ENCODE measurements around the gene GHSR.
A peak's percentile ranks its signal among the peaks of the same experiment; 100 is the strongest.
"Not testable (repeated sequence)": the region's sequence is repeated elsewhere in the genome, so short reads cannot be mapped to it uniquely, and the experiment has no call there.

Gene GHSR

GRCh38 chr3:172447611-172448579, at the start of gene GHSR:
Gene GHSR (minus strand): TSS chr3:172448456. CDS start chr3:172448413, 43 bp downstream.
- Histone ChIP-seq H3K36me3 (ENCODE audit: control insufficient read depth, insufficient read depth, low read length, severe bottlenecking) (no peaks in the 10 kb centered on the region), H3K27me3 (replicated peaks; ENCODE audit: control insufficient read depth, insufficient read depth, low read length) (peaks cover 49% of the 10 kb centered on the region), H3K9me3 (ENCODE audit: control insufficient read depth, low read length) (peaks cover 4% of the 10 kb centered on the region), H3K4me3 (ENCODE audit: low read length) (no peak within 1 kb of the TSS), H3K9ac (ENCODE audit: low read length) (no peak within 1 kb of the TSS), H3K4me1 (ENCODE audit: control insufficient read depth, insufficient read depth, low read length) (no peaks in the 10 kb centered on the region)
- DNase-seq (ENCODE audit: low read depth): no peak

GRCh38 chr3:172490198-172490669, 42.0 kb upstream of the GHSR start:
- H3K4me1 ChIP-seq (ENCODE audit: control insufficient read depth, insufficient read depth, low read length); H3K36me3 ChIP-seq (ENCODE audit: control insufficient read depth, insufficient read depth, low read length, severe bottlenecking); H3K4me3 ChIP-seq (ENCODE audit: low read length); H3K9ac ChIP-seq (ENCODE audit: low read length); H3K27me3 ChIP-seq (replicated peaks; ENCODE audit: control insufficient read depth, insufficient read depth, low read length); H3K9me3 ChIP-seq (ENCODE audit: control insufficient read depth, low read length): not testable (repeated sequence)
- peak; percentile 92 for DNase-seq (ENCODE audit: low read depth)

DNA sequence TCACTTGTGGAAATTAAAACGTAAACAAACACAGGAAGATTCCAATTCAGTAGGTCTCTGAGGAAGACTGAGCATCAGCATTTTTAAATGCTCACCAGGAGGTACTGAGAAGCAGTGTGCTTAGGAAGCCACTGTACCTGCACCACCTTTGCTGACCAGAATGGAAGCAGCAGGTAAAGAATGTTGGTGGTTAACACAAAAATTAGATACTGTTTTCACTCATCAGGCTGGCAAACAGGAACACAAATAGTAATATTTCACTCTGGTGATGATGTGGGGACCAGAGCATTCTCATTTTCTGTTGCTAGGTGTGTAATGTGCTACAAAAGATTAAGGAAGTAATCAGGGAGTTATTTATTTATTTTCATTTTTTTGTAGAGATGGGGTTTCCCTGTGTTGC, 29.9 kb upstream of the GHSR start:
- Histone ChIP-seq H3K4me1 (ENCODE audit: control insufficient read depth, insufficient read depth, low read length) (no peaks in the 10 kb centered on the region), H3K9ac (ENCODE audit: low read length) (no peak overlapping the region), H3K36me3 (ENCODE audit: control insufficient read depth, insufficient read depth, low read length, severe bottlenecking) (no peaks in the 10 kb centered on the region), H3K9me3 (ENCODE audit: control insufficient read depth, low read length) (no peaks in the 10 kb centered on the region), H3K27me3 (replicated peaks; ENCODE audit: control insufficient read depth, insufficient read depth, low read length) (no peaks in the 10 kb centered on the region), H3K4me3 (ENCODE audit: low read length) (no peak overlapping the region)
- no peak for DNase-seq (ENCODE audit: low read depth)

DNA sequence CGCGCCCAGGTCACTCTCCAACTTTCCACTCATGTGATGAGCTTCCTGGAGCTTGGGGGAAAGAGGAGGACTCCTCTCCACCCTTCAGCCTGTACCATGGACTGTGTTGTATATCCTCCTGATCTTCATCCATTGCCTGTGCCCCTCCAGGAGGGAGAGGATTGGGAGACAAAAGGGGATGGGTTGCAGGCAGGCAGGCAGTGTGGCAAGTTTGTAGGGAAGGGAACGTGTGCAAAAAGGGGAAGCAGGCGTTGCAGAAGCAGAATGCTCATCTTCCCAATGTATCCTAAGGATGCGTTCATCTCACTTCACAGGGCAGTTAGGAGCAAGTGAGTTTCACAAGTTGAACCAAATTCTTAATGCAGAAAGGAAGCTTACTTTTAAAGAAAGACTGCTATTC, 28.1 kb upstream of the GHSR start:
- no peak for DNase-seq (ENCODE audit: low read depth)
- Histone ChIP-seq H3K4me3 (ENCODE audit: low read length) (peak overlapping the region; percentile 83), H3K27me3 (replicated peaks; ENCODE audit: control insufficient read depth, insufficient read depth, low read length) (no peaks in the 10 kb centered on the region), H3K4me1 (ENCODE audit: control insufficient read depth, insufficient read depth, low read length) (no peaks in the 10 kb centered on the region), H3K9ac (ENCODE audit: low read length) (peak overlapping the region; percentile 67), H3K9me3 (ENCODE audit: control insufficient read depth, low read length) (peaks cover 7% of the 10 kb centered on the region), H3K36me3 (ENCODE audit: control insufficient read depth, insufficient read depth, low read length, severe bottlenecking) (no peaks in the 10 kb centered on the region)

DNA sequence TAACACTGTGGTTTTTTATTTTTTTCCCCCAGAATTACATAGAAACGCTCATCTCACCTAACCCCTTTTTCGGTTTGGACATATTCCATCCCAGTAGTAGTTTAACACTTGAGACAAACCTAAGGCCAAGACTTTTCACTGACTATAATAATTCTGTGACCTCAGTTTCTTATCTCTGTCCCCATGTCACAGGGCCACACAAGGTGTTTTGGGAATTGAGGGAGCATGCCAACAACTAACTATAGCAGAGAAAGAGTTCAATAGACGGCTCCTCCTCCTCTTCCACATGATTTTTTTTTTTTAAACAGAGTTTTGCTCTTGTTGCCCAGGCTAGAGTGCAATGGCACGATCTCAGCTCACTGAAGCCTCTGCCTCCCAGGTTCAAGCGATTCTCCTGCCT, 27.4 kb upstream of the GHSR start:
- Histone ChIP-seq H3K4me1 (ENCODE audit: control insufficient read depth, insufficient read depth, low read length) (no peaks in the 10 kb centered on the region), H3K9me3 (ENCODE audit: control insufficient read depth, low read length) (peaks cover 7% of the 10 kb centered on the region), H3K4me3 (ENCODE audit: low read length) (no peak overlapping the region), H3K9ac (ENCODE audit: low read length) (no peak overlapping the region), H3K36me3 (ENCODE audit: control insufficient read depth, insufficient read depth, low read length, severe bottlenecking) (no peaks in the 10 kb centered on the region), H3K27me3 (replicated peaks; ENCODE audit: control insufficient read depth, insufficient read depth, low read length) (no peaks in the 10 kb centered on the region)
- DNase-seq (ENCODE audit: low read depth): no peak

GRCh38 chr3:172471903-172472302, 23.6 kb upstream of the GHSR start:
- Histone ChIP-seq H3K9me3 (ENCODE audit: control insufficient read depth, low read length) (peaks cover 7% of the 10 kb centered on the region), H3K4me3 (ENCODE audit: low read length) (no peak overlapping the region), H3K36me3 (ENCODE audit: control insufficient read depth, insufficient read depth, low read length, severe bottlenecking) (no peaks in the 10 kb centered on the region), H3K27me3 (replicated peaks; ENCODE audit: control insufficient read depth, insufficient read depth, low read length) (no peaks in the 10 kb centered on the region), H3K4me1 (ENCODE audit: control insufficient read depth, insufficient read depth, low read length) (peaks cover 5% of the 10 kb centered on the region), H3K9ac (ENCODE audit: low read length) (no peak overlapping the region)
- DNase-seq (ENCODE audit: low read depth): no peak

DNA sequence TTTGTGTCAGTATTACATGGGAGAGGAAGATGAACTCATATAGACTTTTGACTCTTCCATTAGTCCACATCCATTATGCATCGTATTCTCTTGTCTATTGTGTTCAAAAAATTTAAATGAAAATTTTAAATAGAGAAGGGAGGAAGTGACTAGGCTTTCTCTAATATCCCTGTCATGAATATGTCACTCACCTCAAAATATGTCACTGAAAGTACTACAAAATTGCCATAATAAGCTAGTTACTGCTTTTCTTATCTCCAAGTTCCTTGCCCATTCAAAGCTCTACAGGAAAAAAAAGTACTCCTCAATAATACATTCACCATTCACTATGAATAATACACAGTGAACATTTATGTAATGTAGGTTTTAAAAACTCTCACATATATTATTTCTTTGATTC, 22.3 kb upstream of the GHSR start:
- Histone ChIP-seq H3K4me3 (ENCODE audit: low read length) (no peak overlapping the region), H3K9me3 (ENCODE audit: control insufficient read depth, low read length) (peaks cover 7% of the 10 kb centered on the region), H3K9ac (ENCODE audit: low read length) (no peak overlapping the region), H3K27me3 (replicated peaks; ENCODE audit: control insufficient read depth, insufficient read depth, low read length) (no peaks in the 10 kb centered on the region), H3K36me3 (ENCODE audit: control insufficient read depth, insufficient read depth, low read length, severe bottlenecking) (no peaks in the 10 kb centered on the region), H3K4me1 (ENCODE audit: control insufficient read depth, insufficient read depth, low read length) (peaks cover 8% of the 10 kb centered on the region)
- no peak for DNase-seq (ENCODE audit: low read depth)

GRCh38 chr3:172467170-172467824, 19.0 kb upstream of the GHSR start:
- H3K9me3 ChIP-seq (ENCODE audit: control insufficient read depth, low read length): peaks cover 7% of the 10 kb centered on the region
- H3K27me3 ChIP-seq (replicated peaks; ENCODE audit: control insufficient read depth, insufficient read depth, low read length): no peaks in the 10 kb centered on the region
- no peak overlapping the region for H3K4me3 ChIP-seq (ENCODE audit: low read length)
- no peaks in the 10 kb centered on the region for H3K36me3 ChIP-seq (ENCODE audit: control insufficient read depth, insufficient read depth, low read length, severe bottlenecking)
- H3K9ac ChIP-seq (ENCODE audit: low read length): no peak overlapping the region
- peak; percentile 5 for DNase-seq (ENCODE audit: low read depth)
- peaks cover 8% of the 10 kb centered on the region for H3K4me1 ChIP-seq (ENCODE audit: control insufficient read depth, insufficient read depth, low read length)

DNA sequence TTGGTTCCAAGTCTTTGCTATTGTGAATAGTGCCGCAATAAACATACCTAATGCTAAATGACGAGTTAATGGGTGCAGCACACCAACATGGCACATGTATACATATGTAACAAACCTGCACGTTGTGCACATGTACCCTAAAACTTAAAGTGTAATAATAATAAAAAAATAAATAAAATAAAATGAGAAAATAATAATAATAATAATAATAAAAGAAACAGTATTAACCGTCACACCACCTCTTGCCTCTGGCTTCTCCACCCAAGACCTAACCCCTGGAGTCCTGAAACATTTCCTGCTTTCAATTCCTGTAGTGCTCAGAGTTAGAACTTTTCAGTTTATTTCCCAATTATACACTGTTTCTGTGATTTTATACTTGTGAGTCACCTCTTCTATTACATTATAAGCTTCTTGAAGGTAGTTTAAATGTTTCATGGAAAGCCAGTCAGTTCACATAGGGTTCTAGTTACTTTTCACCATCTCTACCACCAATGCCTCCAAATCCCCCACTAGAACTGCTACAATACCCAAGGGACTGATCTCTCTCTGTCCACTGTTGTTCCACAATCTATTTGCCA, 18.4 kb upstream of the GHSR start:
- Histone ChIP-seq H3K9me3 (ENCODE audit: control insufficient read depth, low read length) (peaks cover under 1% of the 10 kb centered on the region), H3K9ac (ENCODE audit: low read length) (no peak overlapping the region), H3K36me3 (ENCODE audit: control insufficient read depth, insufficient read depth, low read length, severe bottlenecking) (no peaks in the 10 kb centered on the region), H3K4me3 (ENCODE audit: low read length) (no peak overlapping the region), H3K27me3 (replicated peaks; ENCODE audit: control insufficient read depth, insufficient read depth, low read length) (no peaks in the 10 kb centered on the region), H3K4me1 (ENCODE audit: control insufficient read depth, insufficient read depth, low read length) (peaks cover 8% of the 10 kb centered on the region)
- no peak for DNase-seq (ENCODE audit: low read depth)

GRCh38 chr3:172465281-172465680, 17.0 kb upstream of the GHSR start:
- Histone ChIP-seq H3K9ac (ENCODE audit: low read length) (no peak overlapping the region), H3K27me3 (replicated peaks; ENCODE audit: control insufficient read depth, insufficient read depth, low read length) (no peaks in the 10 kb centered on the region), H3K9me3 (ENCODE audit: control insufficient read depth, low read length) (no peaks in the 10 kb centered on the region), H3K36me3 (ENCODE audit: control insufficient read depth, insufficient read depth, low read length, severe bottlenecking) (no peaks in the 10 kb centered on the region), H3K4me1 (ENCODE audit: control insufficient read depth, insufficient read depth, low read length) (peaks cover 8% of the 10 kb centered on the region), H3K4me3 (ENCODE audit: low read length) (no peak overlapping the region)
- no peak for DNase-seq (ENCODE audit: low read depth)

GRCh38 chr3:172464306-172464705, 16.1 kb upstream of the GHSR start:
- Histone ChIP-seq H3K4me3 (ENCODE audit: low read length) (no peak overlapping the region), H3K9ac (ENCODE audit: low read length) (no peak overlapping the region), H3K27me3 (replicated peaks; ENCODE audit: control insufficient read depth, insufficient read depth, low read length) (no peaks in the 10 kb centered on the region), H3K9me3 (ENCODE audit: control insufficient read depth, low read length) (no peaks in the 10 kb centered on the region), H3K36me3 (ENCODE audit: control insufficient read depth, insufficient read depth, low read length, severe bottlenecking) (no peaks in the 10 kb centered on the region), H3K4me1 (ENCODE audit: control insufficient read depth, insufficient read depth, low read length) (peaks cover 8% of the 10 kb centered on the region)
- DNase-seq (ENCODE audit: low read depth): no peak
